CD4-positive, alpha-beta T cell (primary cell): ENCODE results near the gene MRS2. TPM values are rescaled to one million over a fixed set of nuclear protein-coding genes. Genes with fewer than 3 reads are reported as not detected.

ENCODE experiments used
- ATAC-seq: fragments of 200-7000 bp; cut with Tn5 transposase; one replicate; pipeline ENCODE4 v1.10.0; 2022; ENCODE audit warnings: mild to moderate bottlenecking; ENCODE audit not compliant: poor library complexity
- CTCF ChIA-PET: fragments of 350-600 bp; sonication (Branson Sonifier 250); formaldehyde crosslinking; loops from one replicate; lab custom pipeline; 2021; ENCODE audit warnings: antibody characterized with exemption, inconsistent platforms; lab: Charles Lee
- POLR2A ChIA-PET: fragments of 350-600 bp; sonication (Branson Sonifier 250); formaldehyde crosslinking; loops from one replicate; lab custom pipeline; 2021; ENCODE audit warnings: antibody characterized with exemption, inconsistent platforms; lab: Charles Lee
- DNase-seq, 14 experiments: peaks; one replicate each; pipeline ENCODE4 v3.0.0-alpha.2; 2013 to 2020; ENCODE audit warnings: mixed read lengths in 2 of 14
- H3K27ac ChIP-seq, 2 donors: one replicate each; pipeline versions ENCODE4 v1.5.1 to v1.7.0; 2013; ENCODE audit warnings: low read length in 2 of 2, low read depth in 1 of 2, mild to moderate bottlenecking in 1 of 2
- H3K27me3 ChIP-seq, 2 experiments: 1 replicate in 1 of 2; 2 replicates in 1 of 2; pipeline versions ENCODE4 v1.6.1 to v1.7.0; 2013; ENCODE audit warnings: low read length in 2 of 2, control low read depth in 1 of 2, mild to moderate bottlenecking in 1 of 2, moderate library complexity in 1 of 2; ENCODE audit not compliant: insufficient read depth in 2 of 2, control insufficient read depth in 1 of 2
- H3K36me3 ChIP-seq: one replicate; pipeline ENCODE4 v1.6.1; 2013; ENCODE audit warnings: low read length, control low read depth; ENCODE audit not compliant: insufficient read depth
- H3K4me1 ChIP-seq: one replicate; pipeline ENCODE4 v1.6.1; 2013; ENCODE audit warnings: low read length, control low read depth; ENCODE audit not compliant: insufficient read depth
- H3K4me3 ChIP-seq: one replicate; pipeline ENCODE4 v1.5.1; 2013; ENCODE audit warnings: mild to moderate bottlenecking, low read length, moderate library complexity
- H3K9me3 ChIP-seq, 2 experiments: 1 replicate in 1 of 2; 2 replicates in 1 of 2; pipeline versions ENCODE4 v1.6.1 to v1.7.0; 2013; ENCODE audit warnings: low read length in 2 of 2, mild to moderate bottlenecking in 2 of 2, control low read depth in 1 of 2, moderate library complexity in 1 of 2; ENCODE audit not compliant: control insufficient read depth in 1 of 2, insufficient read depth in 1 of 2
- H3K27ac Mint-ChIP-seq: one replicate; pipeline ENCODE4 v1.8.0; 2020; ENCODE audit warnings: mixed read lengths
- H3K27me3 Mint-ChIP-seq: one replicate; pipeline ENCODE4 v1.8.0; 2021; ENCODE audit warnings: mixed read lengths
- H3K36me3 Mint-ChIP-seq: one replicate; pipeline ENCODE4 v1.8.0; 2021; ENCODE audit warnings: low read depth, mixed read lengths
- H3K4me1 Mint-ChIP-seq: one replicate; pipeline ENCODE4 v1.8.0; 2021; ENCODE audit warnings: low read depth, mixed read lengths
- H3K4me3 Mint-ChIP-seq: one replicate; pipeline ENCODE4 v1.8.0; 2020; ENCODE audit warnings: mild to moderate bottlenecking, mixed read lengths
- H3K9me3 Mint-ChIP-seq: one replicate; pipeline ENCODE4 v1.8.0; 2020; ENCODE audit warnings: mixed read lengths
- intact Hi-C, 2 experiments: fragments of 100-400 bp; cut with DNase I in 1 of 2; cut with micrococcal nuclease in 1 of 2; formaldehyde crosslinking; loops; one replicate each; pipeline versions ENCODE4 v1.15.1 to v1.9.0; 2023 to 2025; cut with DNase I, micrococcal nuclease
- total RNA-seq, 174 experiments: library from RNA in 2 of 174; stranded (reverse) in 2 of 174; gene quantifications; one replicate each; pipeline ENCODE4 v1.2.3 and lab custom pipeline; 2021 to 2026
- TF ChIP-seq, protein P1 (sequence below): fragments of 200-600 bp; IDR thresholded peaks from one replicate; pipeline ENCODE4 v1.8.0; 2022; ENCODE audit warnings: antibody characterized with exemption, mild to moderate bottlenecking

MRS2 gene
- total RNA-seq, 2 experiments from 2014 or later: 3.7 to 4.6 TPM

- H3K4me3 ChIP-seq: no peak overlapping the region
- POLR2A ChIA-PET: no interaction called here
- H3K27me3 Mint-ChIP-seq: no peaks in the 10 kb centered on the region
- DNase-seq (no peak), ATAC-seq (no peak)
- TF ChIP-seq, protein P1, sequence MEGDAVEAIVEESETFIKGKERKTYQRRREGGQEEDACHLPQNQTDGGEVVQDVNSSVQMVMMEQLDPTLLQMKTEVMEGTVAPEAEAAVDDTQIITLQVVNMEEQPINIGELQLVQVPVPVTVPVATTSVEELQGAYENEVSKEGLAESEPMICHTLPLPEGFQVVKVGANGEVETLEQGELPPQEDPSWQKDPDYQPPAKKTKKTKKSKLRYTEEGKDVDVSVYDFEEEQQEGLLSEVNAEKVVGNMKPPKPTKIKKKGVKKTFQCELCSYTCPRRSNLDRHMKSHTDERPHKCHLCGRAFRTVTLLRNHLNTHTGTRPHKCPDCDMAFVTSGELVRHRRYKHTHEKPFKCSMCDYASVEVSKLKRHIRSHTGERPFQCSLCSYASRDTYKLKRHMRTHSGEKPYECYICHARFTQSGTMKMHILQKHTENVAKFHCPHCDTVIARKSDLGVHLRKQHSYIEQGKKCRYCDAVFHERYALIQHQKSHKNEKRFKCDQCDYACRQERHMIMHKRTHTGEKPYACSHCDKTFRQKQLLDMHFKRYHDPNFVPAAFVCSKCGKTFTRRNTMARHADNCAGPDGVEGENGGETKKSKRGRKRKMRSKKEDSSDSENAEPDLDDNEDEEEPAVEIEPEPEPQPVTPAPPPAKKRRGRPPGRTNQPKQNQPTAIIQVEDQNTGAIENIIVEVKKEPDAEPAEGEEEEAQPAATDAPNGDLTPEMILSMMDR: no peak
- no peak overlapping the region for H3K27ac ChIP-seq
- H3K27me3 ChIP-seq: no peaks in the 10 kb centered on the region
- H3K4me1 ChIP-seq: no peaks in the 10 kb centered on the region
- H3K9me3 ChIP-seq: no peaks in the 10 kb centered on the region
- CTCF ChIA-PET: no interaction called here
- H3K36me3 Mint-ChIP-seq: no peaks in the 10 kb centered on the region
- no peaks in the 10 kb centered on the region for H3K4me1 Mint-ChIP-seq
- intact Hi-C loops: no loop called here
- H3K36me3 ChIP-seq: no peaks in the 10 kb centered on the region
- no peak overlapping the region for H3K4me3 Mint-ChIP-seq
- H3K27ac Mint-ChIP-seq: no peak overlapping the region
- no peaks in the 10 kb centered on the region for H3K9me3 Mint-ChIP-seq
Observed at GRCh38 chr6:24458134-24458533, 55.4 kb downstream of the MRS2 start.

- DNase-seq (no peak), ATAC-seq (no peak)
- H3K4me1 ChIP-seq: no peaks in the 10 kb centered on the region
- Mint-ChIP-seq H3K9me3 (no peaks in the 10 kb centered on the region), H3K4me1 (no peaks in the 10 kb centered on the region), H3K36me3 (no peaks in the 10 kb centered on the region), H3K27ac (no peak overlapping the region), H3K27me3 (no peaks in the 10 kb centered on the region), H3K4me3 (no peak overlapping the region)
- intact Hi-C loops: no loop called here
- no peaks in the 10 kb centered on the region for H3K9me3 ChIP-seq
- ChIA-PET CTCF (no interaction called here), POLR2A (no interaction called here)
- H3K27ac ChIP-seq: no peak overlapping the region
- H3K36me3 ChIP-seq: no peaks in the 10 kb centered on the region
- H3K4me3 ChIP-seq: no peak overlapping the region
- H3K27me3 ChIP-seq: no peaks in the 10 kb centered on the region
- TF ChIP-seq, protein P1: no peak
Observed at GRCh38 chr6:24458941-24459340, 56.2 kb downstream of the MRS2 start.

DNA sequence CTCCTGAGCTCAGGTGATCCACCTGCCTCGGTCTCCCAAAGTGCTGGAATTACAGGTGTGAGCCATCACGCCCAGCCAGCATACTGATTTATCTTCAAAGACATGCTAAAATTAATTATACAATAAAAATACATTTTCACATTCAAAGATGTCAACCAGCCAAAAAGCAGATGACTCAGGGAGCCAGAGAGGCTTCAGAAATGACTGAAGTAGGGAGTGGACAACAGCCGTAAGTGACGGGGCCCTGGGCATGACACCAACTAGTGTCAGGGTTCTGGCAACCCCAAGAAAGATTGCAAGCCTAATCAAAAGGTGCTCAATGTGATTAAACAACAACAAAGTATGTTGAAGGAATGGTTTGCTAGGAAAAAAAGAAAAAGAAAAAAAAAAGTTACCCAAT is 58.2 kb downstream of the MRS2 start:
- ChIA-PET POLR2A (no interaction called here), CTCF (no interaction called here)
- Mint-ChIP-seq H3K36me3 (no peaks in the 10 kb centered on the region), H3K27me3 (no peaks in the 10 kb centered on the region), H3K27ac (no peak overlapping the region), H3K4me3 (no peak overlapping the region), H3K9me3 (no peaks in the 10 kb centered on the region), H3K4me1 (no peaks in the 10 kb centered on the region)
- Histone ChIP-seq H3K27me3 (no peaks in the 10 kb centered on the region), H3K9me3 (no peaks in the 10 kb centered on the region), H3K4me3 (no peak overlapping the region), H3K36me3 (no peaks in the 10 kb centered on the region), H3K27ac (no peak overlapping the region), H3K4me1 (no peaks in the 10 kb centered on the region)
- ATAC-seq (no peak), DNase-seq (no peak)
- intact Hi-C loops: no loop called here
- TF ChIP-seq, protein P1: no peak
